Stimulated activated CD8-positive, alpha-beta memory T cell treated with anti-CD3 and anti-CD28 coated beads, Interleukin-15, amount 100 ng/mL, for 48 hours (primary cell): ENCODE results near the gene NXNL2.

ENCODE experiments used
- DNase-seq, 2 donors: peaks; one replicate each; pipeline ENCODE4 v3.0.0-alpha.2; 2020; ENCODE audit warnings: low read depth in 2 of 2

The NXNL2 gene

GRCh38 chr9:88531920-88532698 is 2.9 kb upstream of the NXNL2 start:
- no peak for DNase-seq

GRCh38 chr9:88533951-88534455 is 975 bp upstream of the NXNL2 start:
- DNase-seq = no peak

- no peak for DNase-seq
Measured at GRCh38 chr9:88535226-88536022, 446 bp downstream of the NXNL2 start.

GRCh38 chr9:88536023-88536324 is 996 bp downstream of the NXNL2 start:
- DNase-seq = no peak

- no peak for DNase-seq
Measured at GRCh38 chr9:88536951-88537760, 2.2 kb downstream of the NXNL2 start.

- DNase-seq = peak in 1 of 2 donors; percentile 20
Measured at GRCh38 chr9:88537761-88538091, 2.7 kb downstream of the NXNL2 start.

GRCh38 chr9:88538311-88539085 is 3.5 kb downstream of the NXNL2 start:
- DNase-seq = no peak

- DNase-seq = no peak
Measured at GRCh38 chr9:88539246-88539645, 4.3 kb downstream of the NXNL2 start.

- DNase-seq = no peak
Measured at GRCh38 chr9:88540251-88540763, 5.3 kb downstream of the NXNL2 start.

GRCh38 chr9:88544245-88544644 is 9.3 kb downstream of the NXNL2 start:
- no peak for DNase-seq

GRCh38 chr9:88551546-88552137 is 16.7 kb downstream of the NXNL2 start:
- no peak for DNase-seq

- no peak for DNase-seq
Measured at GRCh38 chr9:88553350-88553749, 18.4 kb downstream of the NXNL2 start.

- DNase-seq = no peak
Measured at GRCh38 chr9:88555268-88555980, 20.4 kb downstream of the NXNL2 start.

GRCh38 chr9:88559661-88560060 is 24.7 kb downstream of the NXNL2 start:
- DNase-seq = no peak

GRCh38 chr9:88567870-88568269 is 32.9 kb downstream of the NXNL2 start:
- DNase-seq = peak; percentile 3 to 22

GRCh38 chr9:88571419-88571818 is 36.4 kb downstream of the NXNL2 start:
- DNase-seq = no peak

GRCh38 chr9:88572684-88573083 is 37.7 kb downstream of the NXNL2 start:
- no peak for DNase-seq

- DNase-seq = no peak
Measured at GRCh38 chr9:88574953-88575352, 40.0 kb downstream of the NXNL2 start.

- DNase-seq = no peak
Measured at GRCh38 chr9:88577256-88578120, 42.5 kb downstream of the NXNL2 start.
